Ishikawa (cell line): ENCODE measurements around the gene OPTN.

Source experiments
- CEBPB ChIP-seq: IDR thresholded peaks from 2 replicates; pipeline ENCODE4 v1.6.1; 2012
- CREB1 ChIP-seq: IDR thresholded peaks from 2 replicates; pipeline ENCODE4 v1.6.1; 2012; ENCODE audit warnings: low read depth
- EGR1 ChIP-seq: IDR thresholded peaks from 2 replicates; pipeline ENCODE4 v1.6.1; 2012
- EP300 ChIP-seq: IDR thresholded peaks from 2 replicates; pipeline ENCODE4 v1.6.1; 2012; ENCODE audit warnings: borderline replicate concordance
- FOXM1 ChIP-seq: IDR thresholded peaks from 2 replicates; pipeline ENCODE4 v1.6.1; 2012; ENCODE audit warnings: low read depth, borderline replicate concordance
- MAX ChIP-seq: IDR thresholded peaks from 2 replicates; pipeline ENCODE4 v1.6.1; 2012
- NFIC ChIP-seq: IDR thresholded peaks from 2 replicates; pipeline ENCODE4 v1.6.1; 2012
- RAD21 ChIP-seq: IDR thresholded peaks from 2 replicates; pipeline ENCODE4 v1.6.1; 2012; ENCODE audit warnings: low read depth
- REST ChIP-seq: IDR thresholded peaks from 2 replicates; pipeline ENCODE4 v1.6.1; 2012; ENCODE audit warnings: low read depth, mild to moderate bottlenecking
- TAF1 ChIP-seq: IDR thresholded peaks from 2 replicates; pipeline ENCODE4 v1.6.1; 2012; ENCODE audit warnings: low read depth, mild to moderate bottlenecking
- TCF12 ChIP-seq: IDR thresholded peaks from 2 replicates; pipeline ENCODE4 v1.6.1; 2012; ENCODE audit warnings: low read depth
- TEAD4 ChIP-seq: IDR thresholded peaks from 2 replicates; pipeline ENCODE4 v1.6.1; 2012
- USF1 ChIP-seq: IDR thresholded peaks from 2 replicates; pipeline ENCODE4 v1.6.1; 2012
- YY1 ChIP-seq: IDR thresholded peaks from 2 replicates; pipeline ENCODE4 v1.6.1; 2012; ENCODE audit warnings: low read depth
- ZBTB7A ChIP-seq: IDR thresholded peaks from 2 replicates; pipeline ENCODE4 v1.6.1; 2012; ENCODE audit warnings: low read depth

OPTN gene

GRCh38 chr10:13078912-13079775, 20.8 kb upstream of the OPTN start:
- no peak for TF ChIP-seq USF1
- no peak for TF ChIP-seq NFIC
- TF ChIP-seq TAF1 = no peak

- TF ChIP-seq YY1 (no peak), TEAD4 (no peak), TCF12 (no peak), REST (no peak), RAD21 (no peak), CEBPB (no peak), MAX (no peak)
Observed at GRCh38 chr10:13079776-13080050, 20.2 kb upstream of the OPTN start.

- TF ChIP-seq FOXM1 = no peak
- TF ChIP-seq ZBTB7A = no peak
- no peak for TF ChIP-seq TCF12
- no peak for TF ChIP-seq EP300
- TF ChIP-seq EGR1 = no peak
- no peak for TF ChIP-seq NFIC
- TF ChIP-seq CEBPB = no peak
- TF ChIP-seq YY1 = no peak
- no peak for TF ChIP-seq RAD21
- TF ChIP-seq TEAD4 = no peak
- TF ChIP-seq REST = no peak
- no peak for TF ChIP-seq USF1
- no peak for TF ChIP-seq CREB1
- TF ChIP-seq MAX = no peak
- TF ChIP-seq TAF1 = no peak
Observed at GRCh38 chr10:13080643-13081042, 19.3 kb upstream of the OPTN start.

GRCh38 chr10:13086056-13086455, 13.9 kb upstream of the OPTN start:
- TF ChIP-seq FOXM1 = no peak
- TF ChIP-seq USF1 = no peak
- TF ChIP-seq YY1 = no peak
- TF ChIP-seq RAD21 = no peak
- TF ChIP-seq CREB1 = no peak
- TF ChIP-seq TAF1 = no peak
- no peak for TF ChIP-seq TCF12
- TF ChIP-seq REST = no peak
- no peak for TF ChIP-seq NFIC
- no peak for TF ChIP-seq ZBTB7A
- no peak for TF ChIP-seq CEBPB
- TF ChIP-seq TEAD4 = no peak
- no peak for TF ChIP-seq EGR1
- TF ChIP-seq EP300 = no peak
